ENCODE measurements around the gene PFKL. TPM values are rescaled to one million over a fixed set of nuclear protein-coding genes. Genes with fewer than 3 reads are reported as not detected.

The PFKL gene
- total and polyA plus RNA-seq, 11 donors: 34.0 to 85.1 (median 46.1) TPM

DNA sequence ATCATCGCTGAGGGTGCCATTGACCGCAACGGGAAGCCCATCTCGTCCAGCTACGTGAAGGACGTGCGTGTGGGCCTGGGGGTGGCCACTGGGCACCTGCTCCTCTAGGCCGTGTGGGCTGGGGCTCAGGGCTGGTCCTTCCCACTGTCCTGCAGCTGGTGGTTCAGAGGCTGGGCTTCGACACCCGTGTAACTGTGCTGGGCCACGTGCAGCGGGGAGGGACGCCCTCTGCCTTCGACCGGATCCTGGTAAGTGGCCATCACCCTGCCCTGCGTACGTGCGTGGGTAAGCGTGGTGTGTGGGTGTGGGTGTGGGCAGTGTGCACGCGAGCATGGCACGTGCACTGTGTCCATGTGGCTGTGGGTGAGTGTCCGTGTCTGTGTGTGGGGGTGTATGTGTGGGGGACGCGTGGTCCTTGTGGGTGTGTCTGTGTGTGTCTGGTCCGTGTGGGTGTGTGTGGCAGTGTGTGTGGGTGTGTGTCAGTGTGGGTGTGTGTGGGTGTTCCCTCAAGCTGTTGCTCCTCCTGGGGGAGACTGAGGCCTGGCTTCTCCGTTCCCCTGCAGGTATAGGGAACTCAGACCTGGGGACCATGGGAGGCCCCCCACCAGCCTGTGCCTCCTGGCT is 16.5 kb downstream of the PFKL start:
- intact Hi-C loops (cut with DNase I): loop anchor here in 2 of 10 donors (10.0 kb wide), 2 partner anchors 58 to 322 kb away; no protein-coding TSS in a partner anchor
- DNase-seq: no peak
- no peak for TF ChIP-seq CTCF (IDR thresholded peaks at IDR 0.05)
- TF ChIP-seq POLR2A (IDR thresholded peaks at IDR 0.05): no peak
- Histone ChIP-seq H3K4me3 (no peak overlapping the region), H3K27me3 (no peaks in the 10 kb centered on the region), H3K9me3 (no peaks in the 10 kb centered on the region), H3K27ac (no peak overlapping the region), H3K4me1 (no peaks in the 10 kb centered on the region), H3K36me3 (peaks cover 0 to 94% (median 60%) of the 10 kb centered on the region in 9 donors)
- no peak for ATAC-seq
- 92 to 95% (median 94%) methylated on average over 26 to 27 of the region's 27 CpGs for WGBS, 4 donors

DNA sequence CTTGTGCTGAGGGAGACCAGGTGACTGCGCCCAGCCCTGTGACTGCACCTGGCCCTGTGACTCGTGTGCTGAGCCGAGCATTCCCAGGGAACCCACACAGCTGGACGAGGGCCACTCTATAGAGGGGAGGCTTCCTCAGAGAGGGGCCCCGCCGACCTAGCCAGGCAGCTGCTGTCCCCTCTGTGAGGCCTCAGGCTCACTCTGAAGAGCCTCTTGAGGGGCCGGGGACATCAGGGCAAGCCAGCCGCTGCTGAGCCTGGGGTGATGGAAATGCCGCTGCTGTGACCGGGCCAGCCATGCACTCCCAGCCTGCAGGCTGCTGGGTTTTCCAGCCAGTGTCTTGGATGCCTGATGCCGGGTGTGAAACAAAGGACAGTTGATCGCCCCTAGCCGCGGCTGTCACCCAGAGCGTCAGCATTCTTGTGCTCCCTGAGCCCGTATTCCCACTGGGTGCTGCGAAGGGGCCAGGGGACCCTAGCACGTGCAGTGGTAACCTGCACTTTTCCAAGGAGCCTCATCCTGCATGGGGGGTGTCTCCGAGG is 17.5 kb downstream of the PFKL start:
- no peaks in the 10 kb centered on the region for H3K4me1 ChIP-seq
- no peak for TF ChIP-seq CTCF (IDR thresholded peaks at IDR 0.05)
- DNase-seq (no peak), ATAC-seq (no peak)
- H3K27me3 ChIP-seq: no peaks in the 10 kb centered on the region
- H3K4me3 ChIP-seq: no peak overlapping the region
- WGBS, 4 donors: 80 to 92% (median 88%) methylated on average over 12 to 19 of the region's 19 CpGs
- H3K9me3 ChIP-seq: no peaks in the 10 kb centered on the region
- H3K36me3 ChIP-seq: peaks cover 0 to 94% (median 60%) of the 10 kb centered on the region in 9 donors
- H3K27ac ChIP-seq: no peak overlapping the region
- intact Hi-C loops (cut with DNase I): loop anchor here in 2 of 10 donors (10.0 kb wide), 2 partner anchors 57 to 323 kb away; no protein-coding TSS in a partner anchor

DNA sequence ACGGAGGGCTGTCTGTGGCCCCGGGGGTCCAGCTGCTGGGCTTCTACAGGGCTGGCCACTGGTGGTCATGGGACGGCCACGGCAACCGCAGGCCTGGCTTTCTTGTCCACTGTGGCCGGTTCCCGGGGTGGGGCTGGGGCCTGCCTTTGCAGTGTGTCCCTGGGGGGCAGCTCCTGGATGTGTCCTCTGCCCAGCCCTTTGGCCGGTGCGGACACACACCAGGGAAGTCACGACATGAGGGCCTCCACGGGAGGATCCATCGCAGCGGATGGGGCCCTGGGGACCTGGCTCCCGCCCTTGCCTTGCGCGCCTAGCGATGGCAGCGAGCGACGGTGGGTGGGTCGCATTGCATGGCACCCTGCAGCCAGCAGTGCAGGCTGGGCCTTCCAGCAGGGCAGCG is 18.0 kb downstream of the PFKL start:
- H3K27me3 ChIP-seq: no peaks in the 10 kb centered on the region
- no peaks in the 10 kb centered on the region for H3K9me3 ChIP-seq
- DNase-seq (no peak), ATAC-seq (no peak)
- H3K27ac ChIP-seq: no peak overlapping the region
- H3K4me3 ChIP-seq: no peak overlapping the region
- intact Hi-C loops (cut with DNase I): loop anchor here in 2 of 10 donors (10.0 kb wide), 2 partner anchors 57 to 323 kb away; no protein-coding TSS in a partner anchor
- H3K4me1 ChIP-seq: no peaks in the 10 kb centered on the region
- H3K36me3 ChIP-seq: peaks cover 0 to 94% (median 60%) of the 10 kb centered on the region in 9 donors
- WGBS, 4 donors: 94 to 98% (median 95%) methylated on average over 7 to 22 of the region's 22 CpGs
- TF ChIP-seq POLR2A (IDR thresholded peaks at IDR 0.05) (no peak), CTCF (IDR thresholded peaks at IDR 0.05) (no peak)

DNA sequence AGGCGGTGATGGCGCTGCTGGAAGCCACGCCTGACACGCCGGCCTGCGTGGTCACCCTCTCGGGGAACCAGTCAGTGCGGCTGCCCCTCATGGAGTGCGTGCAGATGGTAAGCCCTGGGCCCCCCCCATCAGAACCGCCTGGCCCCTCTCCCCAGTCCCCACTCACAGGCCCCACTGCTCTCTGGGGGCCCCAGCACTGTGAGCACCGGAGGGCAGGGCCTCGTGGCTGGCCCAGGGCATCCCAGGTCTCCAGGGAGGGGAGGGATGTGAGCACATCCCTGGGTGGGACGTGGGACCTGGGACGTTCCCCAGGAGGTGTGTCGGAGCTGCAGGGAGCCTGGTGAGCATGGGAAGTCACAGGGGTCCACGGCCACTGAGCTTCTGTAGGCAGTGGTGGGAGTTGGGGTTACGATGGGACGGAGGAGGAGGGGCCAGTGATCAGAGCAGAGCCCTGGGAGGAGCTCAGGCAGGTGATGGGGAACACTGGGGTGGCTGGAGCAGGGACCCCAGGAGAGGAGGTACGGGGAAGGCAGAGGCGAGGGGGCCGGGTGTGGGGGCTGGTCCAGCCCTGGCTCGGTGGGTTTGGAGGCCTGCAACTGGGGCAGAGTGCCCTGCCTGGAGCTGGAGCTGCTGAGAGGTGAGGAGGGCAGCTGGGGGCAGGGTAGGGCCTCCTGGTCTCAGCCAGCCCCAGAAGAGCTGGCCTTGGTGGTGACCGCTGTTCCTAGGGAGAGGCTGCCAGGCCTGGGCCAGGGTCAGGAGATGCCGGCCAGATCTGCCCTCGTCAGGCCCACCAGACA is 18.8 kb downstream of the PFKL start:
- Histone ChIP-seq H3K27me3 (no peaks in the 10 kb centered on the region), H3K4me3 (no peak overlapping the region), H3K4me1 (no peaks in the 10 kb centered on the region), H3K36me3 (peaks cover 0 to 92% (median 52%) of the 10 kb centered on the region in 9 donors), H3K9me3 (no peaks in the 10 kb centered on the region), H3K27ac (no peak overlapping the region)
- intact Hi-C loops (cut with DNase I): loop anchor here in 2 of 10 donors (10.0 kb wide), 2 partner anchors 56 to 324 kb away; no protein-coding TSS in a partner anchor
- DNase-seq: no peak
- TF ChIP-seq CTCF (IDR thresholded peaks at IDR 0.05) (no peak), POLR2A (IDR thresholded peaks at IDR 0.05) (no peak)
- WGBS, 4 donors: 94 to 96% (median 95%) methylated on average over 21 to 25 of the region's 25 CpGs
- ATAC-seq: no peak
